Epidermal melanocyte (primary cell): ENCODE data around the gene ZNF467.

Source experiments
- DNase-seq: peaks from one replicate; pipeline ENCODE4 v3.0.0; 2011; ENCODE audit warnings: low spot score; ENCODE audit not compliant: insufficient read length

ZNF467 gene

GRCh38 chr7:149809215-149809614 lies 35.8 kb upstream of the ZNF467 start:
- DNase-seq: no peak

GRCh38 chr7:149808311-149808710 lies 34.9 kb upstream of the ZNF467 start:
- no peak for DNase-seq

DNA sequence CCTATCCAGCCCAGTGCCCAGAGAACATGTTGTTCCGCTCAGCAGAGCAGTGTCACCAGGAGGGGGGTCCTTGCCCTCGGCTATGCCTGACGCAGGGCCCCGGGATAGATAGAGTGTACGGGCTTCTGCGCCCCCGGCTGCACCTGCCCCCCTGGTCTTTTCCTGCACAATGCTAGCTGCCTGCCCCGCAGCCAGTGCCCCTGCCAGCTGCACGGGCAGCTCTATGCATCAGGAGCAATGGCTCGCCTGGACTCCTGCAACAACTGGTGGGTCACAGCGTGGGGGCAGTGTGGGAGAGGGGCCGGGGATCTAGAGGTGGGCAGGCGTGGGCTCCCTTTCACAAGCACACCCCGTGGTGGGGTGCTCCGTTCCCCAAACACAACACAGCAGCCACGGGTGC lies 33.3 kb upstream of the ZNF467 start:
- DNase-seq: no peak

DNA sequence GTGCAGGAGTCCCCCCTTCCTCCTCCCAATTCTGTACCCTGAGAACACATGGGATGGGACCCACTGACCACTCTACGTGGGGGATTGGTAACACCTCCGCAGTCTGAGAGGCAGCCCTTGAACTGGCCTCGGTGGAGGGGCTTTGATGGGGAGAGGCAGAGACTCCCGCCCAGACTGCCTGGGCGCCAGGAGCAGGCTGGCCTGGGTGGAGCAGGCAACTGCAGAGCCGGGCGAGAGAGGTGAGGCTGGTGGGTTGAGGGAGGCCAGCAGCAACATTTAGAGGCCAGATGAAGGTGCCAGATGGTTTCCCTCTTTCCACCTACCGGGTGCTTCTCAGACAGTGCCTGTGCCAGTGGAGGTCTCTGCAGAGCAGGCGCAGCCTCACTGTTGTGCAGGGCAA lies 30.7 kb upstream of the ZNF467 start:
- no peak for DNase-seq

GRCh38 chr7:149803551-149804074 lies 30.2 kb upstream of the ZNF467 start:
- DNase-seq: no peak

DNA sequence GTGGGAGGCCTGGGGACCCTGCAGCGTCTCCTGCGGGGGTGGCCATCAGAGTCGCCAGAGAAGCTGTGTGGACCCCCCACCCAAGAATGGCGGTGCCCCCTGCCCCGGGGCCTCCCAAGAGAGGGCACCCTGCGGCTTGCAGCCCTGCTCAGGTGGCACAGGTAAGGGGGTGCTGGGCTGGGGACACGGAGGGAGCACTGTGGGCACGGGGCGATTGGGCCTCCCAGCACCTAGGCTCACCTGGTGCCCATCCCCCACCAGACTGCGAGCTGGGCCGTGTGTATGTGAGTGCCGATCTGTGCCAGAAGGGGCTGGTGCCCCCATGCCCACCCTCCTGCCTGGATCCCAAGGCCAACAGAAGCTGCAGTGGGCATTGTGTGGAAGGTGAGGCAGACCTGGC lies 29.6 kb upstream of the ZNF467 start:
- no peak for DNase-seq

- no peak for DNase-seq
Observed at GRCh38 chr7:149801816-149802215, 28.4 kb upstream of the ZNF467 start.

- no peak for DNase-seq
Observed at GRCh38 chr7:149801002-149801566, 27.7 kb upstream of the ZNF467 start.

DNA sequence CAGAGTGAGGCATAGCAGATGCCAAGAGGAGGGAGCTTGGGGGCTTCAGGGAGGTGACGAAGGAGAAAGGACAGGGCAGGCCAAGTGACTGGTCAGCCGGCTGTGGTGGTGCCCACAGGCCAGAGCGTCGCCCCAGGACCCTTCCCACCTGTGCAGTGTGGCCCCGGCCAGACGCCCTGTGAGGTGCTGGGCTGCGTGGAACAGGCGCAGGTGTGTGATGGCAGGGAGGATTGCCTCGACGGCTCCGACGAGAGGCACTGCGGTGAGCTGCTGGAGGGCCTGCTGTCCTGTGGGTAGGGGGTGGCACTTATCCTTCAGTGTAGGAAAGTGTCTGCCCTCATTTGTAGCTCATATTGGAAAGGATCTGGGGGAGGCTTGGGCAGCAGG lies 26.8 kb upstream of the ZNF467 start:
- no peak for DNase-seq

DNA sequence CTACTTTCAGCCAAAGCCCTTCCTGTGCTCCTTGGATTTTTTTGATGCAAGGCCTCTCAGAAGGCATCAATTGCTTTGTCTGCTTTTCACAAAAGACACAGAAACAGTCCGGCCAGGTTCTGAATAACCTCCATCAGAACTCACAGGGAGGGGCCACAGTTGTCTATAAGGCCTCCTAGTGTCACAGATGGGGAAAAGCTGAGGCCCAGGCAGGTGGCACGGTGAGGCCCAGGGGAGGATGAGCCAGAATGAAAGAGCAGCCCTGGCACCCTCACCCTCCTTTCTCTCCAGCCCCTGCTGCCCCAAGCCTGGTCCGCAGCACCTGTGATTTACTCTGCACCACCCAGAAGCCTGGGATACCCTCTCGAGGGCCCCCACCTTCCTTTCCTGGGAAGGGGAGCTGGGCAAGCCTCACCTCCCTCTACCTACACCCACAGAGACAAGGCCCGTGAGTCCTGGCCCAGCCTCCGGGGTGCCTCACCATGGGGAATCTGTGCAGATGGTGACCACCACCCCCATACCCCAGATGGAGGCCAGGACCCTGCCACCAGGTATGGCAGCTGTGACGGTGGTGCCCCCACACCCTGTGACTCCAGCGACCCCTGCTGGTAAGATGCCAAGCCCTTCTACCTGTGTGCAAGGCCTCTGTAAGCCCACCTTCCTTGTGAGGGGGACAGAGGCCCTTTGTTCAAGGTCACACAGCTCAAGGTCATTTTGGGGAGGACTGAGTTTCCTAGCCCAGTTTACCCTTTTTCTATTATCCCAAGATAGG lies 26.2 kb upstream of the ZNF467 start:
- no peak for DNase-seq

- DNase-seq: no peak
Observed at GRCh38 chr7:149797771-149798170, 24.4 kb upstream of the ZNF467 start.

DNA sequence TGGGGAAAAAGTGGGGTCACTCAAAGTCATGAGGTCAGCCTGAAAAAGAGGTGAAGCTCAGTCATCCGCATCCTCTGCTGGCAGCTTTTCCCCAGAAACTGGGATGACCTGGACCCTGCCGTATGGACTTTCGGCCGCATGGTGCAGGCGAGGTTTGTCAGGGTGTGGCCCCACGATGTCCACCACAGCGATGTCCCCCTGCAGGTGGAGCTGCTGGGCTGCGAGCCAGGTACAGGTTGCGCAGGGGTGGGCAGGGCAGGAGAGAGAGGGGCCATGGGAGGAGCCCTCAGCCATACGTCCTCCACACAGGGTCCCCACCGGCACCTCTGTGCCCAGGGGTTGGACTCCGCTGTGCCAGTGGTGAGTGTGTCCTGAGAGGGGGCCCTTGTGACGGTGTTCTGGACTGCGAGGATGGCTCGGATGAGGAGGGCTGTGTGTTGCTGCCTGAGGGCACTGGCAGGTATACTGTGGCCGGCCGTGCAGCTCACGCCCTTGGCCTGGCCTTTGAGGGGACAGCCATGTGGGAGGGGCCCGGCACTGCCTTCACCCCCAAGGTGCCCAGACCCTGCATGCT lies 23.0 kb upstream of the ZNF467 start:
- DNase-seq: no peak

DNA sequence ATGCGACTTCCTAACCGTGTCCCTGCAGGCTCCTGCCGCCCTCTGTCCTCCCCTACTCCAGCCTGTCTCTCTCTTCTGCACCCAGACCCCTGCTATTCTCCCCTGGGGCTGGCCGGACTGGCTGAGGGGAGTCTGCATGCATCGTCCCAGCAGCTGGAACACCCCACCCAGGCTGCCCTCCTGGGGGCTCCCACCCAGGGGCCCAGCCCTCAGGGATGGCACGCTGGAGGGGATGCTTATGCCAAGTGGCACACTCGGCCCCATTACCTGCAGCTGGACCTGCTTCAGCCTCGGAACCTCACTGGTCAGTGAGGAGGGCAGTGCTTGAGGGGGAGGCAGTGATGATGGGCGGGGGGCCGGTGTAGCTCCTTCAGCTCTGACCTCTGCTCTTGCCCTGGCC lies 21.7 kb upstream of the ZNF467 start:
- no peak for DNase-seq

GRCh38 chr7:149794661-149795060 lies 21.3 kb upstream of the ZNF467 start:
- DNase-seq: no peak

- no peak for DNase-seq
Observed at GRCh38 chr7:149793261-149793660, 19.9 kb upstream of the ZNF467 start.

DNA sequence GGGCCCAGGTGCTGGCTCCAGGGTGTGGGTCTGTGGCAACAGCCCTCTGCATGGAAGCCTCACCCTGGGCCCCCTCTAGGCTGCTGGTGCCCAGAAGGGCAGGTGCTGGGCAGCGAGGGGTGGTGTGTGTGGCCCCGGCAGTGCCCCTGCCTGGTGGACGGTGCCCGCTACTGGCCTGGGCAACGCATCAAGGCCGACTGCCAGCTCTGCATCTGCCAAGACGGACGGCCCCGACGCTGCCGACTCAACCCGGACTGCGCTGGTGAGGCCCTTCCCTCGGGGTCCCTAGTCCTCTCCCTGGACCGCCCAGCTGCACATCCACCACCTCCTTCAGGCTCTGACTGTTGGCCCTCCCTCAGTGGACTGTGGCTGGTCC lies 18.8 kb upstream of the ZNF467 start:
- DNase-seq: no peak

DNA sequence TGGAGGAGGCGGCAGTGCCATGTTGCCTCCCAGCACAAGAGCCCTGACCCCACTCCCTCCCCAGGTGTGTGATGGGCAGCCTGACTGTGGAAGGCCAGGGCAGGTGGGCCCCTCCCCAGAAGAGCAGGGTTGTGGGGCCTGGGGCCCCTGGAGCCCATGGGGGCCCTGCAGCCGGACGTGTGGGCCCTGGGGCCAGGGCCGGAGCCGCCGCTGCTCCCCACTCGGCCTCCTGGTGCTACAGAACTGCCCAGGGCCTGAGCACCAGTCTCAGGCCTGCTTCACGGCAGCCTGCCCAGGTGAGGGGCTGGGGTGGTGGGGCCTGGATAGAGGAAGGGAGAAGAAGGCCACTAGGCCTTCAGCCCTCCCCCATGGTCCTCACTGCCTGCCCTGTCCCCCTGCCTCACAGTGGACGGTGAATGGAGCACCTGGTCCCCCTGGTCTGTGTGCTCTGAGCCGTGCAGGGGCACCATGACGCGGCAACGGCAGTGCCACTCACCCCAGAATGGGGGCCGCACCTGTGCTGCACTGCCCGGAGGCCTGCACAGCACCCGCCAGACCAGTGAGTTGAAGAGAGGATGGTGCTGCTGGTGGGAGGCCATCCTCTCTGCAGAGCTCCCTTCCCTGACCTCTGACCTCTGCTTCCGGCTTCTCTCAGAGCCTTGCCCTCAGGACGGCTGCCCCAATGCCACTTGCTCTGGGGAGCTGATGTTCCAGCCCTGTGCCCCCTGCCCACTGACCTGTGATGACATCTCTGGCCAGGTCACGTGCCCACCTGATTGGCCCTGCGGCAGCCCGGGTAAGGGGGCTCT lies 18.2 kb upstream of the ZNF467 start:
- DNase-seq: no peak

GRCh38 chr7:149790754-149791360 lies 17.5 kb upstream of the ZNF467 start:
- no peak for DNase-seq

DNA sequence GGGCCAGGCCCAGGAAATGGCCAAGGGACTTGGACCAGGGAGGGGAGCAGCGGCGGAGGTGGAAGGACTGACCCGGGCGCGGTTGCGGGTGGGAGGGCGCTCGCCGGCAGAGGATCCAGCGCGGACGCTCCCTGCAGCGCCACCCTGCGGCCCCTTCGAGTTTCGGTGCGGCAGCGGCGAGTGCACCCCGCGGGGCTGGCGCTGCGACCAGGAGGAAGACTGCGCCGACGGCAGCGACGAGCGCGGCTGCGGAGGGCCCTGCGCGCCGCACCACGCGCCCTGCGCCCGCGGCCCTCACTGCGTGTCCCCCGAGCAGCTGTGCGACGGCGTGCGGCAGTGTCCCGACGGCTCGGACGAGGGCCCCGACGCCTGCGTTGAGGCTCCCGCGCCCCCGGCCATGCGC lies 16.8 kb upstream of the ZNF467 start:
- no peak for DNase-seq

- DNase-seq: no peak
Observed at GRCh38 chr7:149789101-149789500, 15.7 kb upstream of the ZNF467 start.

DNA sequence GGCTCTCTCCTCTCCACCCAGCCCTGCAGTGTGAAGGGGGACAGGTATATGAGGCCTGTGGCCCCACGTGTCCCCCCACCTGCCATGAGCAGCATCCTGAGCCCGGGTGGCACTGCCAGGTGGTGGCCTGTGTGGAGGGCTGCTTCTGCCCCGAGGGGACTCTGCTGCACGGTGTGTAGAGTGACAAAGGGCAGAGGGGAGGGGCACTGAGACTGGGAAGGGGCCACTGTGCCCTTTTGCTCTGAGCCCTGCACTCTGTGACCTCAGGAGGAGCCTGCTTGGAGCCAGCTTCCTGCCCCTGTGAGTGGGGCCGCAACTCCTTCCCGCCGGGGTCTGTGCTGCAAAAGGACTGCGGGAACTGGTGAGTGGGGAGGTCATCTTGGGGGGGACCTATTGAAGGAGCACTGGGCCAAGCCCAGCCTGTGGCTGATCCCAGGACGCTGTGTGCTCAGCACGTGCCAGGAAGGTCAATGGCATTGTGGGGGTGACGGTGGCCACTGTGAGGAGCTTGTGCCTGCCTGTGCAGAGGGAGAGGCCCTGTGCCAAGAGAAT lies 15.0 kb upstream of the ZNF467 start:
- DNase-seq: no peak
